Amniotic epithelial cell (primary cell): ENCODE measurements around the gene SMAD3.
A peak's percentile ranks its signal among the peaks of the same experiment; 100 is the strongest.
"Not testable (repeated sequence)": the region's sequence is repeated elsewhere in the genome, so short reads cannot be mapped to it uniquely, and the experiment has no call there.

Source experiments
- DNase-seq: peaks from one replicate; pipeline ENCODE4 v3.0.0-alpha.2; 2010; ENCODE audit warnings: low read depth

SMAD3 gene

DNA sequence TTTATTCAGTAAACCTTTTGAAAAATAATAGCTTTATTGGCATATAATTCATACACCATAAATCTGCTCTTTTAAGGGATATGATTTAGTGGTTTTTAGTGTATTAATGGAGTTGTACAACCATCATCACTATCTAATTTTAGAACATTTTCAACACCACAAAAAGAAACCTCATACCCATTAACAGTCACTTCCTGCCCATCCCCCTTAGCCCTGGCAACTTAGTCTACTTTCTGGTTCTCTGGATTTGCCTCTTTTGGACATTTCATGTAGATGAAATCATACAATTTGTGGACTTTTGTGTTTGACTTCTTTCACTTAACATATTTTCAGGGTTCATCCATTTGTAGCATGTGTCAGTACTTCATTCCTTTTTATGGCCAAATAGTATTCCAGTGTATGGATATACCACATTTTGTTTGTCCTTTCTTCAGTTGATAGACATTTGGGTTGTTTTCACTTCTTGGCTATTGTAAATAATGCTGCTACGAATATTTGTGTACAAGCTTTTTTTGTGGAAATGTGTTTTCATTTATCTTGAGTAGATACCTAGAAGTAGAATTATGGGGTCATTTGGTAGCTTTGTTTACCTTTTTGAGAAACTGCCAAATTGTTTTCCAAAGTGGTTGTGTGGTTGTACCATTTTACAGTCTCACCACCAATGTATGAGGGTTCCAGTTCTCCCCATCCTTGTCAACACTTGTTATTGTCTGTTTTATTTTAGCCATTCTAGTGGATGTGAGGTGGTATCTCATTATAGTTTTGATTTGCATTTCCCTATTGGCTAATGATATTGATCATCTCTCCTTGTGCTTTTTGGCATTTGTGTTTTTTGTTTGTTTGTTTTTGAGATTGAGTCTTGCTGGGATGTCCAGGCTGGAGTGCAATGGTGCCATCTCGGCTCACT is 45.8 kb downstream of the SMAD3 start:
- DNase-seq: peak; percentile 32

DNA sequence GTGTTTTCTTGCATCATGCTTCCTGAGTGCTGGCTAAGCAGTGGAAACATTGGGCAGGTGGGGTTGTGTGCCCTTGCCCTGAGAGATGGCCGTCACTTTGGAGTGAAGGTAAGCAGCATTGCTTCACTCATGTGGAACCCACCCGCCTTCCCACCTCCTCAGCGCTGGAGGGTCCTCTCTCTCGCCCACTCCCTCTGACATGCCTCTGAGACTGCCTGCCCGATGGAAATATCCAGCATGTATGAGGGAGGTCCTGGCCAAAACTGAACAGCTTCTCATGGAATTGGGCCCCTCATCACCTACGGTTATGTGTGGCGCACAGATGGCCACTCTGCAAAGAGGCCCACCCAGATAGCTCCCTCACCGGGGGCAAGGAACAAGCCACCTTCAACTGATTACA is 48.6 kb downstream of the SMAD3 start:
- DNase-seq: no peak

- DNase-seq: no peak
These were observed 49.6 kb downstream of the SMAD3 start for GRCh38 chr15:67114846-67115585.

GRCh38 chr15:67115586-67115969 is 50.2 kb downstream of the SMAD3 start:
- DNase-seq: no peak

- peak; percentile 58 for DNase-seq
These were observed 51.3 kb downstream of the SMAD3 start for GRCh38 chr15:67116742-67117141.

- DNase-seq: peak; percentile 86
These were observed 52.0 kb downstream of the SMAD3 start for GRCh38 chr15:67117370-67117769.

GRCh38 chr15:67118808-67119207 is 53.4 kb downstream of the SMAD3 start:
- DNase-seq: no peak

GRCh38 chr15:67119238-67119846 is 53.9 kb downstream of the SMAD3 start:
- DNase-seq: peak; percentile 96

- peak; percentile 72 for DNase-seq
These were observed 54.8 kb downstream of the SMAD3 start for GRCh38 chr15:67120009-67120838.

GRCh38 chr15:67120839-67121643 is 55.6 kb downstream of the SMAD3 start:
- peak; percentile 94 for DNase-seq

DNA sequence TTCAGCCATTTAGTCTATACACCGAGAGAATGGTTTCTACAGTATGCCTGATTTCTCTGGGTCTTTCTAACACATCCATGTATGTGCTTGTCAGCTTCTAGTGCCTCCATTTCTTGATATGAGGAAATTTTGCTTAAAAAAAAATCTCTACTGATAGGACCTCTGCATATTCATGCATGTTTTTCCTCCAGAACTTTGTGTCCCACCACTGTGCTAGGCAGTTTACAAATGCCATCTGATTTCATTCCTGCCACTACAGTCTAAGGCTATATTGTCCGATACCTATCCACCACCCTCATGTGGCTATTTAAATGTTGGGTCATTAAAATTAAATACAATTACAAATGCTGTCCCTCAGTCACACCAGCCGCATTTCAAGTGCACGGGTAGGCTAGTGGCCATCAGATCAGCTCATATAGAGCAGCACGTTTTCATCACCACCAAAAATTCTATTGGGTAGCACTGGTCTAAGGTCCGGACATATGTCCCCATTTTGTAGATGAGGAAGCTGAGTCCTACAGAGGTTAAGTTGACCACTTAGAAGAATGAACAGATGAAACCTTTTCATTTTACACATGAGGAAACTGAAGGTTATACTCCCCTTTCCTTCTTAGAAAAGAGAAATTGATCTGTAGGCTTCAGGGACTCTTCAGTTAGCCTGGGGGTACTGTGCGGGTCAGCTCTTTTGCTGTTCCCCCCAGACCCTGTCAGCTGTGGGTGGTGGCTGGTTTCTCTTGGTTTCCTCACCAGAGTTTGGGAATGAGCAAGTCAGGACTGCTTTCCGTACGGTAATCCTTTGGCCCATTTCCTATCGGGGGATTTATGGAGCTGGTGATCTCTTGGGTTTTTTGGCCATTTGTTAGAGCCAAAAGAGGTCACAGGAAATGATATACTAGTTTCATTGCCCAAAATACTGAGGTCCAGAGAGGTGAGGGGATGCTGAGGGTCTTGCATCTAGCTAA is 56.5 kb downstream of the SMAD3 start:
- peak; percentile 60 for DNase-seq

GRCh38 chr15:67122816-67123215 is 57.4 kb downstream of the SMAD3 start:
- not testable (repeated sequence) for DNase-seq

GRCh38 chr15:67123291-67123690 is 57.9 kb downstream of the SMAD3 start:
- not testable (repeated sequence) for DNase-seq

GRCh38 chr15:67124111-67124510 is 58.7 kb downstream of the SMAD3 start:
- no peak for DNase-seq

DNA sequence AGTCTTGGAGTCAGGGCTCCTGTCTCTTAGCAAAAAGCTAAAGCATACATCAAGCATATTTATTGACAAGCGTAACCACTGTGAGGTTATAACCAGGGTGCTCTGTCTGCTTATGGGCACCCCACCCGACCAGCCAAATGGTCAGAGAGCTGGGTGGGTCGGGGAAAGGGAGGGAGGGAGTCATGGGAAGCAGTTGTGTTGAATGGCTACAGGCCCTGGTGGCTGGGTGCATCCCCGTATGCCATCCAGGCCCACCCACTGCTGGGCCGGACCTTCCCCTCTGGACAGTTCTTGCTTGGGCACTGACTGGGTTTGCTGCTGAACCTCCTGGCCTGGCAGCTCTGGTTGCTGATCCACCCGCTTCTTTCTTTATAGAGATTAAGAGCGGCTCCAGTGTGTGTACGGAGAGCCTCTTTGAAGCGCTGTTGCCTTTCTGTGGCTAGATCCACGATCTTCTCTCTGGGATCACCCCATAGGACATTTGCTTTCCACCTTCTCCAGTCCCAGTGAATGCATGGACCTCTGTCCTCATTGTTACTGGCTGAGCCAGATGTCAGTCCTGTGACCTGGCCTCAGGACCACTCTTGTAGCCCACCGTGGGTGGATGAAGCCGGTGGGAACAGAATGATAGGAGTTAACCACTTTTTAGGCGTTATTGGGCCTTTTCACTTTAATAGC is 59.6 kb downstream of the SMAD3 start:
- DNase-seq: no peak

- DNase-seq: peak; percentile 99
These were observed 60.4 kb downstream of the SMAD3 start for GRCh38 chr15:67125589-67126502.

DNA sequence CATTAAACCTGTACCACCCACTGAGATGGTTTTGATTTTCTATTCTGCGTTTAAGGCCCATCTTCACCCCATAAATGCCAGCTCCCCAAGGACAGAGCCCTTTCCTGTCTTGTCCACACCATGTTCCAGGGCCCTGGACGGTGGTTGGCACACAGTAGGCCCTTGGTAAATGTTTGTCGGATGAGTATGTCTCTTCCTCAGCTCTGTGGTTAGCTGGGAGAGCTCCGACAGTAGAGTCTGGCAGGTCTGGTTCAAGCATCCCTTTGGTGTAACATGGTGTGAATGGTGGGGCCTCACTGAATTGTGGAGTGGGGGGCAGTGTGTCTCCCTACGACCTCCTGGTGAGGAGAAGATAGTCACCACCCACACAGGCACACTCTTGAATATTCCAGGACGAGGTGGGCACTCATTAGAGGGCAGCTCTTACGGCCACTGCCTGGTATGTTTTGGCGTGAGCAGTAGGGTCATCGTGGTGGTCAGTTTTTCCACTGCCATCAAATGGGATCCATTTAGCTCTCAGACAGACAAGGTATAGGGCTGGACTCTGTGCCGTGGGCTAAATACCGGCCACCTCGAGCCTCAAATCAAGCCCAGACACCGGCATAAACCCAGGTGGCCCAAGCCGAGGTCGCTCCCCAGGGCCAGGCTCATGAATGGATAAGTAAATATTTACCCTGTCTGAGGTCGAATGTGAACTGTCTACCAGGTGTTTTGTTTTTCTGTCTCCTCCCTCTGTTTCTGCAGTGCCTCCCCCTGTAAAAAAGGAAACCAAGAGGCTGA is 61.3 kb downstream of the SMAD3 start:
- DNase-seq: peak; percentile 57
